ENCODE measurements around the gene PTPRA.

DNA sequence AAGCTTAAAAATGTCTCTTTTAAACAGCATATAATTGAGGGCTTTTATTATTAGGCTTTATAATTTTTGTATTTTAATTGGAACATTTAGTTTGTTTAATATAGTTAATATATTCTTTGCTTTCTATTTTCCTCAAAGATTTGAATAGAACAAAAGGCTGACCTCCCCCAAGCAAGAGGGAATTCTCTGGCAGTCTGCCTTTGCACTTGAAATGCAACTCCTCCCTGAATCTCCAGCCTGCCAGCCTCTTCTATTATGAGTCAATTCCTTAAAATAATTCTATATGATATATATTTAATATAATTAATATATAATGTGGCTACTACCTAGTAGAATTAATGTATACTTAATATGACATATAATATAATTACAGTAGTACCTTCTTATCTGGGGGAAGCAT lies 69.2 kb downstream of the PTPRA start:
- TF ChIP-seq, protein P1, sequence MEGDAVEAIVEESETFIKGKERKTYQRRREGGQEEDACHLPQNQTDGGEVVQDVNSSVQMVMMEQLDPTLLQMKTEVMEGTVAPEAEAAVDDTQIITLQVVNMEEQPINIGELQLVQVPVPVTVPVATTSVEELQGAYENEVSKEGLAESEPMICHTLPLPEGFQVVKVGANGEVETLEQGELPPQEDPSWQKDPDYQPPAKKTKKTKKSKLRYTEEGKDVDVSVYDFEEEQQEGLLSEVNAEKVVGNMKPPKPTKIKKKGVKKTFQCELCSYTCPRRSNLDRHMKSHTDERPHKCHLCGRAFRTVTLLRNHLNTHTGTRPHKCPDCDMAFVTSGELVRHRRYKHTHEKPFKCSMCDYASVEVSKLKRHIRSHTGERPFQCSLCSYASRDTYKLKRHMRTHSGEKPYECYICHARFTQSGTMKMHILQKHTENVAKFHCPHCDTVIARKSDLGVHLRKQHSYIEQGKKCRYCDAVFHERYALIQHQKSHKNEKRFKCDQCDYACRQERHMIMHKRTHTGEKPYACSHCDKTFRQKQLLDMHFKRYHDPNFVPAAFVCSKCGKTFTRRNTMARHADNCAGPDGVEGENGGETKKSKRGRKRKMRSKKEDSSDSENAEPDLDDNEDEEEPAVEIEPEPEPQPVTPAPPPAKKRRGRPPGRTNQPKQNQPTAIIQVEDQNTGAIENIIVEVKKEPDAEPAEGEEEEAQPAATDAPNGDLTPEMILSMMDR (IDR thresholded peaks at IDR 0.05) = no peak
- TF ChIP-seq POLR2A (IDR thresholded peaks at IDR 0.05; ENCODE audit: low read depth) = no peak
- no peak for TF ChIP-seq POLR2AphosphoS5 (IDR thresholded peaks at IDR 0.05)
- TF ChIP-seq EP300 (IDR thresholded peaks at IDR 0.05) = no peak

Measured in esophagus muscularis mucosa (tissue), 4 donors.